ENCODE results near the gene MTF2.

The MTF2 gene

GRCh38 chr1:93087532-93087931 lies 8.4 kb downstream of the MTF2 start:
- Histone ChIP-seq H3K79me2 (ENCODE audit: low read length) (peaks cover 89% of the 10 kb centered on the region), H3K36me3 (replicated peaks; ENCODE audit: insufficient read depth, low read length) (no peaks in the 10 kb centered on the region), H3K27me3 (replicated peaks; ENCODE audit: insufficient read depth, low read length) (no peaks in the 10 kb centered on the region), H4K20me1 (ENCODE audit: insufficient read depth, low read length) (no peaks in the 10 kb centered on the region), H3F3A (ENCODE audit: insufficient read depth, low read length) (no peaks in the 10 kb centered on the region), H3K9me3 (replicated peaks; ENCODE audit: insufficient read depth, low read length) (no peaks in the 10 kb centered on the region), H3K9ac (ENCODE audit: low read length) (no peak overlapping the region), H3K4me1 (ENCODE audit: low read length) (no peaks in the 10 kb centered on the region), H3K4me2 (ENCODE audit: low read depth, low read length) (no peak overlapping the region), H3K9me2 (replicated peaks; ENCODE audit: insufficient read depth, low read length) (no peaks in the 10 kb centered on the region), H3K27ac (ENCODE audit: low read length) (no peak overlapping the region), H3K4me3 (ENCODE audit: low read length) (no peak overlapping the region), H2AFZ (ENCODE audit: low read length) (no peak overlapping the region)
- TF ChIP-seq EZH2 (optimal IDR thresholded peaks at IDR 0.05; ENCODE audit: low read depth, low read length) (no peak), EZH2phosphoT487 (IDR thresholded peaks at IDR 0.05; ENCODE audit: low read length) (no peak), CTCF (IDR thresholded peaks at IDR 0.05; ENCODE audit: low read length) (no peak)
- no peak for DNase-seq

GRCh38 chr1:93093332-93094006 lies 14.4 kb downstream of the MTF2 start:
- Histone ChIP-seq H3K9me3 (replicated peaks; ENCODE audit: insufficient read depth, low read length) (no peaks in the 10 kb centered on the region), H3F3A (ENCODE audit: insufficient read depth, low read length) (no peaks in the 10 kb centered on the region), H2AFZ (ENCODE audit: low read length) (no peak overlapping the region), H3K4me3 (ENCODE audit: low read length) (no peak overlapping the region), H3K9me2 (replicated peaks; ENCODE audit: insufficient read depth, low read length) (no peaks in the 10 kb centered on the region), H4K20me1 (ENCODE audit: insufficient read depth, low read length) (no peaks in the 10 kb centered on the region), H3K4me2 (ENCODE audit: low read depth, low read length) (no peak overlapping the region), H3K27ac (ENCODE audit: low read length) (no peak overlapping the region), H3K79me2 (ENCODE audit: low read length) (peaks cover 90% of the 10 kb centered on the region), H3K4me1 (ENCODE audit: low read length) (no peaks in the 10 kb centered on the region), H3K27me3 (replicated peaks; ENCODE audit: insufficient read depth, low read length) (no peaks in the 10 kb centered on the region), H3K36me3 (replicated peaks; ENCODE audit: insufficient read depth, low read length) (no peaks in the 10 kb centered on the region), H3K9ac (ENCODE audit: low read length) (no peak overlapping the region)
- no peak for TF ChIP-seq EZH2 (optimal IDR thresholded peaks at IDR 0.05; ENCODE audit: low read depth, low read length)
- no peak for DNase-seq

- DNase-seq: no peak
Measured at GRCh38 chr1:93095804-93096585, 16.9 kb downstream of the MTF2 start.

More at GRCh38 chr1:93095804-93096585, 16.9 kb downstream of the MTF2 start:
- no peak overlapping the region for H3K4me2 ChIP-seq (ENCODE audit: low read depth, low read length)
- TF ChIP-seq EZH2 (optimal IDR thresholded peaks at IDR 0.05; ENCODE audit: low read depth, low read length) (no peak), CTCF (IDR thresholded peaks at IDR 0.05; ENCODE audit: low read length) (no peak)
- no peak overlapping the region for H3K4me3 ChIP-seq (ENCODE audit: low read length)
- peaks cover 92% of the 10 kb centered on the region for H3K79me2 ChIP-seq (ENCODE audit: low read length)
- H3K9me2 ChIP-seq (replicated peaks; ENCODE audit: insufficient read depth, low read length): no peaks in the 10 kb centered on the region
- H3K27ac ChIP-seq (ENCODE audit: low read length): no peak overlapping the region
- no peak overlapping the region for H3K9ac ChIP-seq (ENCODE audit: low read length)
- no peaks in the 10 kb centered on the region for H3K4me1 ChIP-seq (ENCODE audit: low read length)
- H3F3A ChIP-seq (ENCODE audit: insufficient read depth, low read length): no peaks in the 10 kb centered on the region
- H2AFZ ChIP-seq (ENCODE audit: low read length): no peak overlapping the region
- H3K9me3 ChIP-seq (replicated peaks; ENCODE audit: insufficient read depth, low read length): no peaks in the 10 kb centered on the region
- no peaks in the 10 kb centered on the region for H3K27me3 ChIP-seq (replicated peaks; ENCODE audit: insufficient read depth, low read length)
- H4K20me1 ChIP-seq (ENCODE audit: insufficient read depth, low read length): no peaks in the 10 kb centered on the region
- no peaks in the 10 kb centered on the region for H3K36me3 ChIP-seq (replicated peaks; ENCODE audit: insufficient read depth, low read length)

Data from MM.1S (cell line).